GM23338 (cell line): ENCODE data around the gene HS6ST1. TPM values are rescaled to one million over a fixed set of nuclear protein-coding genes. Genes with fewer than 3 reads are reported as not detected.

ENCODE experiments used
- ATAC-seq: fragments of 200-7000 bp; cut with Tn5 transposase; 3 replicates; pipeline ENCODE4 v1.9.1; 2020
- DNase-seq: peaks from one replicate; pipeline ENCODE4 v3.0.0-alpha.2; 2015; ENCODE audit warnings: low spot score
- H2AFZ ChIP-seq: fragments of 200-600 bp; sonication (generic); 2 replicates; pipeline ENCODE4 v1.8.0; 2016; ENCODE audit warnings: antibody characterized with exemption, mild to moderate bottlenecking, moderate library complexity
- H3F3A ChIP-seq: fragments of 200-600 bp; sonication (generic); replicated peaks from 2 replicates; pipeline ENCODE4 v1.8.0; 2017; ENCODE audit warnings: antibody characterized with exemption, mixed run types, low read depth
- H3K27ac ChIP-seq: fragments of 200-600 bp; sonication (generic); 2 replicates; pipeline ENCODE4 v1.6.1; 2016; ENCODE audit warnings: low read depth
- H3K27me3 ChIP-seq: fragments of 200-600 bp; sonication (generic); 2 replicates; pipeline ENCODE4 v1.8.0; 2016; ENCODE audit warnings: mild to moderate bottlenecking, mixed run types, moderate library complexity; ENCODE audit not compliant: insufficient read depth
- H3K36me3 ChIP-seq: fragments of 200-600 bp; sonication (generic); 2 replicates; pipeline ENCODE4 v1.8.0; 2016; ENCODE audit warnings: mild to moderate bottlenecking; ENCODE audit not compliant: insufficient read depth
- H3K4me1 ChIP-seq: fragments of 200-600 bp; sonication (generic); 2 replicates; pipeline ENCODE4 v1.8.0; 2016; ENCODE audit warnings: mild to moderate bottlenecking, moderate library complexity; ENCODE audit not compliant: insufficient read depth
- H3K4me2 ChIP-seq: fragments of 200-600 bp; sonication (generic); 2 replicates; pipeline ENCODE4 v1.7.1; 2017; ENCODE audit warnings: mixed run types
- H3K4me3 ChIP-seq: fragments of 200-600 bp; sonication (generic); 2 replicates; pipeline ENCODE4 v1.6.1; 2016; ENCODE audit warnings: mixed run types
- H3K79me2 ChIP-seq: fragments of 200-600 bp; sonication (generic); replicated peaks from 2 replicates; pipeline ENCODE4 v1.8.0; 2017; ENCODE audit warnings: mild to moderate bottlenecking; ENCODE audit not compliant: insufficient read depth
- H3K9me2 ChIP-seq: fragments of 200-600 bp; sonication (generic); 2 replicates; pipeline ENCODE4 v1.8.0; 2017; ENCODE audit not compliant: insufficient read depth
- H4K20me1 ChIP-seq: fragments of 200-600 bp; sonication (generic); replicated peaks from 2 replicates; pipeline ENCODE4 v1.8.0; 2017; ENCODE audit warnings: mild to moderate bottlenecking; ENCODE audit not compliant: insufficient read depth
- H3K27ac Mint-ChIP-seq: 2 replicates; pipeline ENCODE4 v1.8.0; 2020; ENCODE audit warnings: inconsistent platforms, mild to moderate bottlenecking, moderate library complexity, mixed read lengths
- H3K27me3 Mint-ChIP-seq: 3 replicates; pipeline ENCODE4 v1.8.0; 2022; ENCODE audit warnings: low read depth, mild to moderate bottlenecking, moderate library complexity, mixed read lengths, inconsistent platforms; ENCODE audit not compliant: insufficient read depth, poor library complexity
- H3K36me3 Mint-ChIP-seq: 3 replicates; pipeline ENCODE4 v1.8.0; 2021; ENCODE audit warnings: low read depth, mild to moderate bottlenecking, inconsistent platforms, moderate library complexity, mixed read lengths
- H3K4me1 Mint-ChIP-seq: 3 replicates; pipeline ENCODE4 v1.8.0; 2020; ENCODE audit warnings: mild to moderate bottlenecking, inconsistent platforms, mixed read lengths
- H3K4me3 Mint-ChIP-seq: 3 replicates; pipeline ENCODE4 v1.8.0; 2021; ENCODE audit warnings: moderate library complexity, mild to moderate bottlenecking, inconsistent platforms, mixed read lengths
- H3K9me3 Mint-ChIP-seq: 3 replicates; pipeline ENCODE4 v1.8.0; 2020; ENCODE audit warnings: moderate library complexity, mild to moderate bottlenecking, inconsistent platforms, mixed read lengths
- CREB1 ChIP-seq: fragments of 250-450 bp; sonication (Bioruptor Pico); IDR thresholded peaks from 2 replicates; pipeline ENCODE4 v1.5.0; 2020; ENCODE audit warnings: low read depth, mild to moderate bottlenecking, moderate library complexity
- CTCF ChIP-seq, 2 experiments: fragments of 200-600 bp in 1 of 2; sonication (generic) in 1 of 2; conservative IDR thresholded peaks; 2 replicates each; pipeline versions ENCODE4 v1.5.1 to v1.6.1; 2016 to 2017; ENCODE audit warnings: antibody characterized with exemption in 2 of 2, low read depth in 2 of 2, mild to moderate bottlenecking in 2 of 2, moderate library complexity in 1 of 2
- EZH2 ChIP-seq: fragments of 200-600 bp; sonication (generic); IDR thresholded peaks from one replicate; pipeline ENCODE4 v1.8.0; 2017; ENCODE audit warnings: antibody characterized with exemption, mild to moderate bottlenecking, low read depth; ENCODE audit not compliant: unreplicated experiment
- EZH2phosphoT487 ChIP-seq: fragments of 200-600 bp; sonication (generic); IDR thresholded peaks from one replicate; pipeline ENCODE4 v1.8.1; 2018; ENCODE audit warnings: antibody characterized with exemption; ENCODE audit not compliant: unreplicated experiment
- JUNB ChIP-seq: IDR thresholded peaks from one replicate; pipeline ENCODE4 v1.6.1; 2016; ENCODE audit warnings: antibody characterized with exemption; ENCODE audit not compliant: unreplicated experiment
- POLR2AphosphoS5 ChIP-seq: IDR thresholded peaks from 2 replicates; pipeline ENCODE4 v1.6.1; 2016; ENCODE audit warnings: antibody characterized with exemption, low read depth
- STAT1 ChIP-seq: IDR thresholded peaks from one replicate; pipeline ENCODE4 v1.6.1; 2016; ENCODE audit warnings: antibody characterized with exemption; ENCODE audit not compliant: unreplicated experiment
- ZNF114 ChIP-seq: fragments of 250-450 bp; sonication (Bioruptor Pico); IDR thresholded peaks from 2 replicates; pipeline ENCODE4 v1.5.0; 2020; ENCODE audit warnings: mild to moderate bottlenecking, moderate library complexity
- ZNF331 ChIP-seq: fragments of 250-450 bp; sonication (Bioruptor Pico); IDR thresholded peaks from 2 replicates; pipeline ENCODE4 v1.5.0; 2020; ENCODE audit warnings: low read depth, mild to moderate bottlenecking, moderate library complexity
- ZNF462 ChIP-seq: fragments of 250-450 bp; sonication (Bioruptor Pico); IDR thresholded peaks from 2 replicates; pipeline ENCODE4 v1.5.0; 2020; ENCODE audit warnings: mild to moderate bottlenecking, moderate library complexity
- polyA plus RNA-seq: library from polyadenylated mRNA; unstranded; fragments of >200 nt; fragmentation: Nextera tagmentation; extraction: Ambion mirVana; gene quantifications from 2 replicates; pipeline ENCODE4 v1.2.1, GENCODE V29; 2016
- total RNA-seq: library from RNA; depleted of rRNA; stranded (reverse); fragments of >200 nt; shearing (Covaris generic); gene quantifications from 2 replicates; pipeline ENCODE4 v1.2.3, GENCODE V29; 2014

HS6ST1 gene
- total and polyA plus RNA-seq, 2 experiments from 2014 or later = 21.1 to 106 TPM

GRCh38 chr2:128359841-128360240 is 41.2 kb upstream of the HS6ST1 start:
- peaks cover 34% of the 10 kb centered on the region for H3K4me1 Mint-ChIP-seq
- Histone ChIP-seq H3K36me3 (no peaks in the 10 kb centered on the region), H3K27me3 (no peaks in the 10 kb centered on the region), H4K20me1 (no peaks in the 10 kb centered on the region), H3K79me2 (no peaks in the 10 kb centered on the region), H3K4me2 (no peak overlapping the region), H3K4me3 (no peak overlapping the region), H3K27ac (no peak overlapping the region), H3K4me1 (peaks cover 24% of the 10 kb centered on the region), H2AFZ (no peak overlapping the region), H3F3A (0 out of 2 replicates have a peak, but pooled peaks cover 7% of the 10 kb centered on the region), H3K9me2 (peaks cover 17% of the 10 kb centered on the region)
- DNase-seq (no peak), ATAC-seq (no peak)
- no peaks in the 10 kb centered on the region for H3K36me3 Mint-ChIP-seq
- peaks cover 7% of the 10 kb centered on the region for H3K27me3 Mint-ChIP-seq
- H3K4me3 Mint-ChIP-seq = no peak overlapping the region
- no peak overlapping the region for H3K27ac Mint-ChIP-seq
- no peaks in the 10 kb centered on the region for H3K9me3 Mint-ChIP-seq
- TF ChIP-seq EZH2 (no peak), ZNF331 (CRISPR knock-in tag) (no peak), CTCF (conservative IDR thresholded peaks at IDR 0.05; ENCODE audit: low read depth in 2 of 2) (no peak), STAT1 (no peak), POLR2AphosphoS5 (no peak), CREB1 (no peak)

- Mint-ChIP-seq H3K27ac (no peak overlapping the region), H3K27me3 (peaks cover 7% of the 10 kb centered on the region), H3K36me3 (no peaks in the 10 kb centered on the region), H3K4me1 (peaks cover 30% of the 10 kb centered on the region), H3K9me3 (no peaks in the 10 kb centered on the region), H3K4me3 (no peak overlapping the region)
- Histone ChIP-seq H3K4me3 (no peak overlapping the region), H3K27ac (no peak overlapping the region), H2AFZ (no peak overlapping the region), H3K9me2 (peaks cover 17% of the 10 kb centered on the region), H3K27me3 (no peaks in the 10 kb centered on the region), H3F3A (0 out of 2 replicates have a peak, but pooled peaks cover 7% of the 10 kb centered on the region), H4K20me1 (no peaks in the 10 kb centered on the region), H3K36me3 (no peaks in the 10 kb centered on the region), H3K4me1 (peaks cover 22% of the 10 kb centered on the region), H3K79me2 (no peaks in the 10 kb centered on the region), H3K4me2 (no peak overlapping the region)
- DNase-seq = no peak
- no peak for ATAC-seq
- TF ChIP-seq EZH2phosphoT487 = no peak
- TF ChIP-seq JUNB = no peak
- TF ChIP-seq ZNF331 (CRISPR knock-in tag) = no peak
- no peak for TF ChIP-seq ZNF114 (CRISPR knock-in tag)
- no peak for TF ChIP-seq POLR2AphosphoS5
- TF ChIP-seq CTCF (conservative IDR thresholded peaks at IDR 0.05; ENCODE audit: low read depth in 2 of 2) = no peak
- no peak for TF ChIP-seq ZNF462 (CRISPR knock-in tag)
- no peak for TF ChIP-seq STAT1
Measured at GRCh38 chr2:128358941-128359731, 40.5 kb upstream of the HS6ST1 start.
